ENCODE data around the gene URGCP. TPM values are rescaled to one million over a fixed set of nuclear protein-coding genes. Genes with fewer than 3 reads are reported as not detected.

URGCP gene
- total RNA-seq, 1 experiment from 2014 or later, result 30.7 TPM

DNA sequence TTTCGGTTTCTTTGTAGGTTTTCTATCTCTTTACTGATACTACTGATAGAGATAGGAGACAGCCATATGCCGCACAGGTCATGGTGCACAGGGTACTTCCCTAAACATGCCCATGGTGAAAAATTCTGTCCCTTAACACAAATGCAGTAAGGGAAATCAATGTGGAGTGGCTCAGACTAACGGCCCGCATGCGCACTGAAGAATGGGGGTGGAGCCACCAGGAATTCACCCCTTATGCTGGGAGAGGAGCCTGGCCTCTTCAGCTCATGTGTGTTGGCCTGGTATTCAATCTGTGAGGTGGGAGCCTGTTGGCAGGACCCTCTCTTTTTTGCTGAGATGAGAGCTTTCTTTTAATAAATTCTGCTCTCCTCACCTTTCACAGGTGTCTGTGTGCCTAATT lies 8.4 kb upstream of the URGCP start:
- Histone ChIP-seq H2BK12ac (ENCODE audit: insufficient read length, low read depth, low read length) (no peak overlapping the region), H3K56ac (ENCODE audit: insufficient read length, low read depth, low read length) (no peak overlapping the region), H4K8ac (replicated peaks; ENCODE audit: insufficient read length, low read depth, low read length) (no peak overlapping the region), H2BK15ac (ENCODE audit: low read depth, low read length) (no peak overlapping the region), H3K79me1 (ENCODE audit: insufficient read depth, low read depth, low read length, poor library complexity, severe bottlenecking) (no peaks in the 10 kb centered on the region), H3K18ac (ENCODE audit: insufficient read length, low read depth, low read length) (no peak overlapping the region), H2BK5ac (ENCODE audit: insufficient read length, low read length) (no peak overlapping the region), H3K27me3 (ENCODE audit: insufficient read depth, low read length) (no peaks in the 10 kb centered on the region), H3K23me2 (ENCODE audit: insufficient read length, low read depth, low read length, poor library complexity, severe bottlenecking) (peaks cover 2% of the 10 kb centered on the region), H2BK120ac (ENCODE audit: low read depth, low read length, poor library complexity, severe bottlenecking) (no peak overlapping the region), H3K9ac (ENCODE audit: extremely low read depth, insufficient read length, low read length) (no peak overlapping the region), H3K4me1 (ENCODE audit: insufficient read depth, low read length) (no peaks in the 10 kb centered on the region), H3K23ac (ENCODE audit: insufficient read length, low read depth, low read length) (no peak overlapping the region), H3K9me3 (ENCODE audit: control insufficient read depth, low read depth, low read length) (peaks cover 10% of the 10 kb centered on the region), H3K14ac (ENCODE audit: insufficient read depth, low read length) (no peak overlapping the region), H4K5ac (ENCODE audit: insufficient read length, low read depth, low read length) (no peak overlapping the region), H3T11ph (ENCODE audit: low read length) (no peak overlapping the region), H4K91ac (ENCODE audit: insufficient read length, low read depth, low read length) (no peak overlapping the region), H4K20me1 (ENCODE audit: control insufficient read depth, insufficient read depth, insufficient read length) (no peaks in the 10 kb centered on the region), H3K4ac (ENCODE audit: low read depth, low read length) (no peak overlapping the region), H3K4me2 (ENCODE audit: insufficient read depth, insufficient read length, low read length) (no peak overlapping the region), H2BK20ac (ENCODE audit: low read depth, low read length, poor library complexity, severe bottlenecking) (no peak overlapping the region), H3K27ac (ENCODE audit: insufficient read length, low read depth, low read length) (no peak overlapping the region), H2AFZ (ENCODE audit: low read length) (no peak overlapping the region), H3K79me2 (ENCODE audit: insufficient read depth, low read length) (no peaks in the 10 kb centered on the region), H2AK5ac (ENCODE audit: insufficient read length, low read length) (no peak overlapping the region)
- Mint-ChIP-seq H3K27ac (no peak overlapping the region), H3K4me3 (no peak overlapping the region), H3K9me3 (peaks cover 18 to 33% of the 10 kb centered on the region in 2 experiments), H3K36me3 (ENCODE audit: insufficient read depth in 1 of 3, low read depth in 3 of 3) (peaks cover 6 to 21% (median 14%) of the 10 kb centered on the region in 3 experiments), H3K27me3 (ENCODE audit: low read depth) (peaks cover 1% of the 10 kb centered on the region), H3K4me1 (peaks cover 18 to 19% of the 10 kb centered on the region in 2 experiments)
- peak; percentile 62 for DNase-seq
- no CpG with 5 or more reads among the region's 5 CpGs for WGBS (ENCODE audit: extremely low coverage, insufficient read length, low lambda C conversion rate)
- TF ChIP-seq, protein P1, sequence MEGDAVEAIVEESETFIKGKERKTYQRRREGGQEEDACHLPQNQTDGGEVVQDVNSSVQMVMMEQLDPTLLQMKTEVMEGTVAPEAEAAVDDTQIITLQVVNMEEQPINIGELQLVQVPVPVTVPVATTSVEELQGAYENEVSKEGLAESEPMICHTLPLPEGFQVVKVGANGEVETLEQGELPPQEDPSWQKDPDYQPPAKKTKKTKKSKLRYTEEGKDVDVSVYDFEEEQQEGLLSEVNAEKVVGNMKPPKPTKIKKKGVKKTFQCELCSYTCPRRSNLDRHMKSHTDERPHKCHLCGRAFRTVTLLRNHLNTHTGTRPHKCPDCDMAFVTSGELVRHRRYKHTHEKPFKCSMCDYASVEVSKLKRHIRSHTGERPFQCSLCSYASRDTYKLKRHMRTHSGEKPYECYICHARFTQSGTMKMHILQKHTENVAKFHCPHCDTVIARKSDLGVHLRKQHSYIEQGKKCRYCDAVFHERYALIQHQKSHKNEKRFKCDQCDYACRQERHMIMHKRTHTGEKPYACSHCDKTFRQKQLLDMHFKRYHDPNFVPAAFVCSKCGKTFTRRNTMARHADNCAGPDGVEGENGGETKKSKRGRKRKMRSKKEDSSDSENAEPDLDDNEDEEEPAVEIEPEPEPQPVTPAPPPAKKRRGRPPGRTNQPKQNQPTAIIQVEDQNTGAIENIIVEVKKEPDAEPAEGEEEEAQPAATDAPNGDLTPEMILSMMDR (conservative IDR thresholded peaks at IDR 0.05), result no peak

All from H9 (cell line).